Mononuclear cell (primary cell): ENCODE data around the gene CELF5. TPM values are rescaled to one million over a fixed set of nuclear protein-coding genes. Genes with fewer than 3 reads are reported as not detected.
"Not testable (repeated sequence)": the region's sequence is repeated elsewhere in the genome, so short reads cannot be mapped to it uniquely, and the experiment has no call there.

ENCODE experiments used
- H3K27me3 ChIP-seq: 2 replicates; pipeline ENCODE4 v1.6.0; 2011; ENCODE audit warnings: low read length, control low read depth; ENCODE audit not compliant: insufficient read depth
- H3K4me1 ChIP-seq: 2 replicates; pipeline ENCODE4 v1.5.1; 2011; ENCODE audit warnings: mild to moderate bottlenecking, low read length, control low read depth; ENCODE audit not compliant: insufficient read depth
- H3K4me3 ChIP-seq: 2 replicates; pipeline ENCODE4 v1.5.1; 2011; ENCODE audit warnings: mild to moderate bottlenecking, low read length, moderate library complexity
- H3K9me3 ChIP-seq: 2 replicates; pipeline ENCODE4 v1.5.1; 2011; ENCODE audit warnings: low read depth, mild to moderate bottlenecking, control low read depth, low read length
- total RNA-seq: library from RNA; depleted of rRNA; stranded (reverse); fragments of >200 nt; gene quantifications from one replicate; pipeline ENCODE4 v1.2.3, GENCODE V29; 2012

Gene CELF5
- total RNA-seq, 1 donor, result not detected

DNA sequence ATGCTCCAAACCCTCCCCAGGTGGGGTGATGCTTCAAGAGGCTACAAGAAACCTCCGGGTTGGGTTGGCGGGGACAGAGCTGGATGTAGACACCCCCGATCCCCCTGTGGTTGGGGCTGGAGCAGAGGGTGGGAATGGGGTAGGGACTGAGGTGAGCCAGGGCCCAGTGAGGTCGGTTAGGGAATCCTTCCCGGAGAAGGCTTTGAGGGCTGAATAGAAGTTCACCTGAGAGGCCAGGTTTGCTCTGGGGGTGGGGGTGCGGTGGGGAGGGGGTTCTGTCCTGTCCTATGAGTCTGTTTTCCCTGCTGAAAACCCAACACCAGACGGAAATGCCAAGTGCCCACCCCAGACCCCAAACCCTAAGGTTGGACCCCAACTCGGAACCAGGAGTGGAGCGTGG is 69.1 kb downstream of the CELF5 start:
- H3K27me3 ChIP-seq, result no peaks in the 10 kb centered on the region
- no peaks in the 10 kb centered on the region for H3K4me1 ChIP-seq
- H3K9me3 ChIP-seq, result no peaks in the 10 kb centered on the region
- no peak overlapping the region for H3K4me3 ChIP-seq

DNA sequence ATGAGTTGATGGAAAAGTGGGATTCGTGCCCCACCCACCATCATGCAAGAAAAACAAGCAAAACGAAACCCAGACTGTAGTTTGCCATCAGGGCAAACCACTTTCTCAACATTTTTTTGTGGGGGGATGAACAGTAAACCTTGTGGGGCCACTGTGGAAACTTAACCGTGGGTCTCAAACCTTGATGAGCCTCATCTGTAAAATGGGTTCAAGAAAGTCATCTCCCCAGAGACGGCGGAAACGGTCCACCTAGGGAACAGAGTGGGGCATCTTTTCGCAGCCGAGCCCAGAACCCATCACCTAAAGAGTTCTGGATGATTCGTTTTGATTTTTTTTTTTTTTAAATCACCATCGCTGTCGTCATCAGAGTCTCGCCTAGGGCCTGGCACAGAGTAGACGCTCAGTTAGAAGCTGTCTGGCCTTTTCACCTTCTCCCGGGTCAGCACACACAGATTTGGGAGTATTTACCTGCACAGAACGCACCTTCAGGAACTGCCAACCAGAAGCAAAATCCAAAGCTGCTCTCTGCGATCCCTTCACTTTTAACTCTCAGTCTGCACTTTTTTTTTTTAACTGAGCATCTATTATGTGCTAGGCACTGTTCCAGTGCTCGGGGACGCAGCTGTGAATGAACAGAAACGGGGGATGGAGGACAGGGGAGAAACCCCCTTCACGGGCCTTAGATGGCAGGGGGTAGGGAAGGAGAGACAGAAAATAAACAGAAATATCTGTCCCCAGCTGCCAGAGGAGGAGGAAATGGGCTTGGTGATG is 69.8 kb downstream of the CELF5 start:
- H3K9me3 ChIP-seq, result no peaks in the 10 kb centered on the region
- no peaks in the 10 kb centered on the region for H3K4me1 ChIP-seq
- H3K27me3 ChIP-seq, result no peaks in the 10 kb centered on the region
- H3K4me3 ChIP-seq, result no peak overlapping the region

DNA sequence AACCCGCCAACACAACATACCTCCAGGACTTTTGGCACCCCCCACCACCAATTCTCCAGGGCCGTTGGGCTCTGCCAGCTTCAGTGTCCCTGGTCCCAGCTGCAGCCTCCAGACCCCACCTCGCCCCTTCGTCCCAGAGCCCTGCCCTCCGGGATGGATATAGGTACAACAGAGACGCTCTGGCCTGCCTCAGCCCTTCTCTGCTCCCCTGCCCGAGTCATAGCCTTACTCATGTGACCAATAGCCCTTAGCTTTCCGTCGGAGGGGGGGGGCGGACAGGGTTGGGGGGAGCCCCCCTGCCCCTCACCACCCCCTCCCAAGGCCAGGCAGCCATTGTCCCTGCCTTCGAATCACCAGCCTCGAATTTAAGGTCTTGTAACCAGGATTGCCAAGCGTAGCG is 71.1 kb downstream of the CELF5 start:
- no peaks in the 10 kb centered on the region for H3K9me3 ChIP-seq
- no peaks in the 10 kb centered on the region for H3K27me3 ChIP-seq
- H3K4me1 ChIP-seq, result no peaks in the 10 kb centered on the region
- no peak overlapping the region for H3K4me3 ChIP-seq

DNA sequence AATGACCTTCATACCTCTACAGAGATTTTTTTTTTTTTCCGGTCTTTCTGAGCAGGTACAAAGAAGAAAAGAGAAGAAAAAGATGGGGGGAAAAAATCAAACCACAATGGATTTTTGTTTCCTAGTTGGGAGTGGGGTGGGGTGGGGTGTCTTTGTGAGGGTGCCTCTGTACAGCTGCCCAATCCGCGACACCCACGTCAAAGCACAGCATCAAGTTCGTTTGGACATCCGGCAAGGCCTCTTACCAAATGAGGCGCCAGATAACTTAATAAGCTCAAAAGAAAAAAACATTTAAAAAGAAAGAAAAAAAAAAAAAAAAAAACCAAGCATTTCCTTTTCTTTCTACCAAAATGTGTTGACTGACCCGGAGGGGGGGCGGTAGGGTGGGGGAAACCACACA is 71.6 kb downstream of the CELF5 start:
- Histone ChIP-seq H3K27me3 (no peaks in the 10 kb centered on the region), H3K9me3 (no peaks in the 10 kb centered on the region), H3K4me3 (no peak overlapping the region), H3K4me1 (no peaks in the 10 kb centered on the region)

DNA sequence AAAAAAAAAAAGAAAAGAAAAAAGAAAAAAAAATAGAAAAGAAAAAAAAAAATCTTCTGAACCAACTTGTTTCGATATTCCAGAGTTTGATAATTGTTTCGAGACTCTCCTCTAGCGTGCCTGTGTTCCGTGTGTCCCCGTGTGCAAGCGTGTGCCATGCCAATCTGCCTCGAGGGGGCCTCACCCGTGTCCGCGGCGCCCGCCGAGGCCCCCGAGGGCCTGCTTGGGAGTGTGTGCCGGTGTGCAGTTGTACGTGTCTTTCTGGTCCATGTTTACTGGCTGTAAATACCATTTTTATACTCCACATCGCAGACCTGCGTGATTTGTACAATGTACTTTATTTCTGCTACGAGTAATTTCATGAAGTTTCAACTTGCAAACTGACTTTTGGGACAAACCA is 72.0 kb downstream of the CELF5 start:
- Histone ChIP-seq H3K4me1 (no peaks in the 10 kb centered on the region), H3K9me3 (no peaks in the 10 kb centered on the region), H3K27me3 (no peaks in the 10 kb centered on the region), H3K4me3 (no peak overlapping the region)

DNA sequence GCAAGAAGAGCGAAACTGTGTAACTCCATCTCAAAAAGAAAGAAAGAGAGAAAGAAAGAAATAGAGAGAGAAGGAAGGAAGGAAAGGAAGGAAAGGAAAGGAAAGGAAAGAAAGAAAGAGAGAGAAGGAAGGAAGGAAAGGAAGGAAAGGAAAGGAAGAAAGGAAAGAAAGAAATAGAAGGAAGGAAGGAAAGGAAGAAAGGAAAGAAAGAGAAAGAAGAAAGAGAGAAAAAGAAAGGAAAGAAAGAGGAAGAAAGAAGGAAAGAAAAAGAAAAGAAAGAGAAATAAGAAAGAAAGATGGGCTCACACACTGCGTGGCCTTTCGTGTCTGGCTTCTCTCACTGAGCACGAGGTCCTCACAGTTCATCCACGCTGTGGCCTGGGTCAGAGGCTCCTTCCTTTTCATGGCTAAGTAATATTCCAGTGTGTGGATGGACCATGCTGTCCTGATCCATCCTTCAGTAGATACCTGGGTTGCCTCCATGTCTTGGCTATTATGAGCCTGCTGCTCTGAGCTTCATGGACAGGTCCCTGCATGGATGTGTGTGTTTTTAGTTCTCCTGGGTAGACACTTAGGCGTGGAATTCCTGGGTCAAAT is 74.5 kb downstream of the CELF5 start:
- Histone ChIP-seq H3K27me3 (no peaks in the 10 kb centered on the region), H3K4me1 (no peaks in the 10 kb centered on the region), H3K9me3 (no peaks in the 10 kb centered on the region), H3K4me3 (no peak overlapping the region)

DNA sequence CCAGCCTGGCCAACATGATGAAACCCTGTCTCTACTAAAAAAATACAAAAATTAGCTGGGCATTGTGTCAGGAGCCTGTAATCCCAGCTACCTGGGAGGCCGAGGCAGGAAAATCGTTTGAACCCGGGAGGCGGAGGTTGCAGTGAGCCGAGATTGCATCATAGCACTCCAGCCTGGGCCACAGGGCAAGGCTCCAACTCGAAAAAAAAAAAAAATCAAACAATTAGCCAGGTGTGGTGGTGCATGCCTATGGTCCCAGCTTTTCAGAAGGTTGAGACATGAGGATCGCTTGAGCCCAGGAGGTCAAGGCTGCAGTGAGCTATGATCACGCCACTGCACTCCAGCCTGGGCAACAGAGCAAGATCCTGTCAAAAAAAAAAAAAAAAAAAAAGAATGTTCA is 76.1 kb downstream of the CELF5 start:
- H3K4me3 ChIP-seq, H3K27me3 ChIP-seq: not testable (repeated sequence)

DNA sequence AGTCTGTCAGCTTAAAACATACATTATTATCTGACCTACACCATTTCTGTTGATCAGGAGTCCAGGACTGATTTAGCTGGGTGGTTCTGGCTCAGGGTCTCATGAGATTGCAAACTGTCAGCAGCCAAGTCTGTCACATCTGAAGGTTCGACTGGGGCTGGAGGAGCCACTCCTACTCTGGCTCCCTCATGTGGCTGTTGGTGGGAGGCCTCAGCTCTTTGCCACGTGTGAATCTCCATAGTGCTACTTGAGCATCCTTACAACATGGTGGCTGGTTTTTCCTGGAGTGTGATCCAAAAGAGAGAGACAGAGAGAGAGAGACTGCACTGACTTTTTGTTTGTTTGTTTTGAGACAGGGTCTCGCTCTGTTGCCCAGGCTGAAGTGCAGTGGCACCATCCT is 78.3 kb downstream of the CELF5 start:
- H3K27me3 ChIP-seq, result no peaks in the 10 kb centered on the region
- H3K4me3 ChIP-seq, result no peak overlapping the region
- H3K9me3 ChIP-seq, result no peaks in the 10 kb centered on the region
- no peaks in the 10 kb centered on the region for H3K4me1 ChIP-seq

More for the DNA sequence above, 76.1 kb downstream of the CELF5 start:
- not testable (repeated sequence) for H3K4me1 ChIP-seq, H3K9me3 ChIP-seq

DNA sequence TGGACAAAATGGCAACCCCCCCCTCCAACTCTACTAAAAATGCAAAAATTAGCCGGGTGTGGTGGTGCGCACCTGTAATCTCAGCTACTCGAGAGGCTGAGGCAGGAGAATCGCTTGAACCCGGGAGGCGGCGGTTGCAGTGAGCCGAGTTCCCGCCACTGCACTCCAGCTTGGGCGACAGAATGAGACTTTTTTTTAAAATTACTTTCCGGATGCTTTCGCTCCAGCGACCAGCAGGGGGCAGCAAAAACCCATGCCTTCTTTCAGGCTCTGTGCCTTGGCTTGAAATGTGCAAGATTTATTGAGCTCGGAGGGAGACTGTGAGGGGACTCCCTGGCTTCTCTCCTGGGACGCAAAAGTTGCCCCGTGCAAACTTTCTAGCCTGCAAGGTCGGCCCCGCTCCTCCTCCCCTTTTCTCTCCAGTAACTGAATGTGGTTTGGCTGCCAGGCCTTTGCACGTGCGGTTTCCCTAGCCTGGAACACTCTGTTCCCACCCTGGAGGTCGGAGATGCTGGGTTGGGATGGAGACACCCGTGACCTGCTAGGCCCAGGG is 80.5 kb downstream of the CELF5 start:
- Histone ChIP-seq H3K27me3 (no peaks in the 10 kb centered on the region), H3K9me3 (no peaks in the 10 kb centered on the region), H3K4me1 (no peaks in the 10 kb centered on the region), H3K4me3 (no peak overlapping the region)

DNA sequence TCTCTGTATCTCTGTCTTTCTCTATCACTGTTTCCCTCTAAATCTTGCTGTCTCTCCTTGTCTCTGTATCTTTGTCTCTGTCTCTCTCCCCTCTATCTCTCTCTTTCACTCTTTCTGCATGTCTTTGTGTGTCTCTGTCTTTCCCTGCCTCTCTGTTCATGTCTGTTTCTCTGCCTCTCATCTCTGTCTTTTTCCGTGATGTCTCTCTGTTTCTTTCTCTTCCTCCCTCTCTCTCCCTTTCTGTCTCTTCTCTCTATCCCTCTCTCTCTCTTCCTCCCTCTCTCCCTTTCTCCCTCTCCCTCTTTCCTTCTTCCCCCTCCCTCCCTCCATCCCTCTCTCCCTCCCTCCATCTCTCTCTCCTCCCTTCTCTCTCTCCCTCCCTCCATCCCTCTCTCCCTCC is 85.3 kb downstream of the CELF5 start:
- Histone ChIP-seq H3K4me3 (no peak overlapping the region), H3K27me3 (no peaks in the 10 kb centered on the region), H3K4me1 (no peaks in the 10 kb centered on the region), H3K9me3 (no peaks in the 10 kb centered on the region)

DNA sequence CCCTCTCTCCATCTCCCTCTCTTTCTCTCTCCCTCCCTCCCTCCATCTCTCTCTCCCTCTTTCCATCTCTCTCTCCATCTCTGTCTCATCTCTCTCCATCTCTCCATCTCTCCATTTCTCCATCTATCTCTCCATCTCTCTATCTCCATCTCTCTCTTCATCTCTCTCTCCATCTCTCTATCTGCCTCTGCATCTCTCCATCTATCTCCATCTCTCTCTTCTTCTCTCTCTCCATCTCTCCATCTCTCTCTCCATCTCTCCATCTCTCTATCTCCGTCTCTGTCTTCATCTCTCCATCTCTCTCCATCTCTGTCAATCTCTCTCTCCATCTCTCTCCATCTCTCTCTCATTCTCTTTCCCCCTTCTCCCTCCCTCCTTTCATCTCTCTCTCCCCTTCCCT is 85.8 kb downstream of the CELF5 start:
- no peak overlapping the region for H3K4me3 ChIP-seq
- no peaks in the 10 kb centered on the region for H3K4me1 ChIP-seq
- H3K9me3 ChIP-seq, result no peaks in the 10 kb centered on the region
- H3K27me3 ChIP-seq, result no peaks in the 10 kb centered on the region

DNA sequence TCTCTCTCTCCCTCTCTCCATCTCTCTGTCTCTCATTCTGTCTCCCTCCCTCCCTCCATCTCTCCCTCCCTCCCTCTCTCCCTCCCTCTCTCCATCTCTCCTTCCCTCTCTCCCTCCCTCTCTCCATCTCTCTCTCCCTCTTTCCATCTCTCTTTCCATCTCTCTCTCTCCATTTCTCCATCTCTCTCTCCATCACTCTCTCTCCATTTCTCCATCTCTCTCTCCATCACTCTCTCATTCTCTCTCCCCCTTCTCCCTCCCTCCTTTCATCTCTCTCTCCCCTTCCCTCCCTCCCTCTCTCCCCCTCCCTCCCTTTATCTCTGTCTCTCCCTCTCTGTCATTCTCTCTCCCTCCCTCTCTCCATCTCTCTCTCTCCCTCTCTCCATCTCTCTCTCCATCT is 86.2 kb downstream of the CELF5 start:
- H3K4me1 ChIP-seq, result no peaks in the 10 kb centered on the region
- no peaks in the 10 kb centered on the region for H3K27me3 ChIP-seq
- no peaks in the 10 kb centered on the region for H3K9me3 ChIP-seq
- no peak overlapping the region for H3K4me3 ChIP-seq

DNA sequence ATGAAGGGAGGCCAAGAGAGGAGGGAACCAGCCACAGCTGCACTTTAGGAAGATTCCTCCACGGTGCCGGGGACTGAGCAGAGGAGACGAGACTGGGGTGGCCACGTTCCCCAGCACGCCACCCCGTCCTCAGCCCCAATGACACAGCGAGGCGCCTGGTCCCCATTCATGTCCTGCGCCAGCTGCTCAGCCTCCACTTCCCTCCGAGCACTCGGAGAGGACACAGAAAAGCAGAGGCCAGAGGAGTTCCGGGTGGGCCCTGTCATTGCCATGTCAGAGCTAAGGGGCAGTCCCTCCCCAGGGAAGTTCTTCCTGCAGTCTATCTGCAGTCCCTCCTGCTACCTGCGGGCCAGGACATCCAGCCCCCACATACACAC is 88.7 kb downstream of the CELF5 start:
- H3K27me3 ChIP-seq, result no peaks in the 10 kb centered on the region
- H3K4me1 ChIP-seq, result no peaks in the 10 kb centered on the region
- H3K4me3 ChIP-seq, result no peak overlapping the region
- no peaks in the 10 kb centered on the region for H3K9me3 ChIP-seq

DNA sequence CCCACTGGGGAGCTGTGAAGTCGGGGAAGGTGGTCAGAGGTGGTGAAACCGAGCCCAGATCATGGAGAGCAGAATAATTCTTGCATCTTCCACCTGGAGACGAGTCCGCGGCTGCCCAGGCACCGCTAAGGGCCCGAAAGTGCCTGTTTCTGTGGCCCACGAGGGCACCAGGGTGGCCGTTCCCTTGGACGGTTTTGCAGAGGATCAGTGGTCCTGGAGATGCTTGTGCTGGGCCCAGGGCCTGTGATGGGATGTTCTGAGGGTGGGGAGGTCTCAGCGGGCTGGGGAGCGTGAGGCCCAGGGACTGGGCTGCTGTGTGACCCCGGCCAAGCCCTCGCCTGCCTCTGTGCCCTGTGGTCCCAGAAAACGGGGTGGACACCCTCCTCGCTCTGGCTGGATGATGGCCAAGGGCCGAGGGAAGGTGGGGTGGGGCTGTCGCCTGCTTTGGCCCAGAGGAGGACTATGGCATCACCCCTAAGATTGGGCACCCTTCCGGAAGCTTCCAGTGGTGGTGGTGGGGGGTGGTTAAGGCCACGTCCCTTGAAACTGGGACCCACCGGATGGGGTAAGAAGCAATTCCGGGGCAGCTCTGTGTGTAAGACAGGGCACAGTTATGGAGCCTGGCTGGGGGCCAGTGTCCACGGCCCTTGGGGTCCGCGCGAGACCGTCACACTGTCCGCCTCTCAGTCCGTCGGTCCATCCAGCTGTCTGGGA is 90.7 kb downstream of the CELF5 start:
- Histone ChIP-seq H3K4me1 (no peaks in the 10 kb centered on the region), H3K9me3 (no peaks in the 10 kb centered on the region), H3K27me3 (no peaks in the 10 kb centered on the region), H3K4me3 (no peak overlapping the region)

DNA sequence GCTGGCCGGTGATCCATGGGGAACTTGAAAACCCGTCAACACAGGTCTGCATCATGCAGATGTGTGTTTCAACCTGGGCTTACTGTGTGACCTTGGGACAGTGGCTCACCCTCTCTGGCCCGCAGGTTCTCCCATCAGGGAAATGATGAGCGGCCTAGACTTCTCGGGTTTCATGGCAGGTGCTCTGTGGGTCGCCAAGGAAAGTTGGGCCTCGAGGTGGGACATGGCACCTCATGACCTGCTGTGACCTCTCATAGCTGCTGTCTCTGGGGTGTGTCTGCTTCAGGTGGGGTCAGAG is 91.2 kb downstream of the CELF5 start:
- H3K4me3 ChIP-seq, result no peak overlapping the region
- H3K9me3 ChIP-seq, result no peaks in the 10 kb centered on the region
- no peaks in the 10 kb centered on the region for H3K4me1 ChIP-seq
- no peaks in the 10 kb centered on the region for H3K27me3 ChIP-seq
